Peyer's patch (tissue), 4 donors: ENCODE measurements around the gene DDOST.

ENCODE experiments used
- CTCF ChIP-seq, 6 experiments: fragments of 450-650 bp in 4 of 6; fragments of 200-600 bp in 2 of 6; sonication (generic) in 1 of 6; IDR thresholded peaks; one replicate each; pipeline ENCODE4 v1.5.1; 2017 to 2019; ENCODE audit warnings: antibody characterized with exemption in 6 of 6, mild to moderate bottlenecking in 3 of 6, moderate library complexity in 1 of 6
- POLR2A ChIP-seq, 2 donors: fragments of 450-650 bp; IDR thresholded peaks; one replicate each; pipeline ENCODE4 v1.5.1; 2017; ENCODE audit warnings: antibody characterized with exemption in 2 of 2, mild to moderate bottlenecking in 2 of 2, moderate library complexity in 2 of 2

DNA sequence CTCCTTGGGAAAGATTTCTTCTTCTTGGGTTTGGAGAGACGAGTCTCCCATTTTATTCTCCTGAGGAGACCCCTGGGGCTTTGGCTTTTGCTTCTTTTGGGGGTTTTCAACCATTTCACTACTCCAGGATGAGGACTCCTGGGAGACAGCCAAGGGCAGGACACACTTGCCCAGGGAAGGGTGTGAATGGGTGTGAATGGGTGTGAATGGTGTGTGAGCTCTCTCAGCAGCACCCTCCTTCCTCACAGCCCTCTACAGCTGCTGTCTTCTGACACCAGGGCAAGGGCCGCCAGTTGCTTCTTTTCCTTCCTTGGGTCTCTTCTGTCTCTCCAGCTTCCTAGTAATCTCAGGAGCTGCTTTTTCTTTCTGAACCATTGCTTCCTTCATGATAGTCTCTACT is 32.5 kb upstream of the DDOST start:
- no peak for TF ChIP-seq POLR2A (IDR thresholded peaks at IDR 0.05)
- TF ChIP-seq CTCF (IDR thresholded peaks at IDR 0.05), result no peak
